HepG2 (cell line): ENCODE data around the gene GPC4.

Experiments used
- REST ChIP-seq, 2 experiments: IDR thresholded peaks; 2 replicates each; pipeline ENCODE4 v1.6.1; 2011 to 2012; ENCODE audit warnings: low read length in 2 of 2, borderline replicate concordance in 1 of 2, low read depth in 1 of 2, mild to moderate bottlenecking in 1 of 2, moderate library complexity in 1 of 2
- ZFP90 ChIP-seq: sonication (generic); formaldehyde crosslinking; IDR thresholded peaks from 2 replicates; pipeline ENCODE4 v1.8.0; 2022; ENCODE audit warnings: missing genetic modification reagents, mild to moderate bottlenecking, inconsistent platforms, borderline replicate concordance
- TF ChIP-seq, protein P1 (sequence below): sonication (generic); formaldehyde crosslinking; IDR thresholded peaks from 2 replicates; pipeline ENCODE4 v1.9.0; 2022; ENCODE audit warnings: low read depth, missing genetic modification reagents

DNA sequence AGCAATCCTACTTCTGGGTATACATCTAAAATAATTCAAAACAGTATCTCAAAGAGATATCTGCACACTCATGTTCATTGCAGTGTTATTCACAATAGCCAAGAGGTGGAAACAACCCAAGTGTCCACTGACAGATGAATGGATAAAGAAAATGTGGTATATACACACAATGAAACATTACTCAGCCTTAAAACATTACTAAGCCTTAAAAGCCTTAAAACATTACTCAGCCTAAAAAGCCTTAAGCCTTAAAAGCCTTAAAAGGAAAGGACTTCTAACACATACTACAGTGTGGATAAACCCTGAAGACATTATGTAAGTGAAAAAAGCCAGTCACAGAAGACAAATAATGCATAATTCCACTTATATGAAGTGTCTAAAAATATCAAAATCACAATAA is 156.8 kb downstream of the GPC4 start:
- TF ChIP-seq, protein P1, sequence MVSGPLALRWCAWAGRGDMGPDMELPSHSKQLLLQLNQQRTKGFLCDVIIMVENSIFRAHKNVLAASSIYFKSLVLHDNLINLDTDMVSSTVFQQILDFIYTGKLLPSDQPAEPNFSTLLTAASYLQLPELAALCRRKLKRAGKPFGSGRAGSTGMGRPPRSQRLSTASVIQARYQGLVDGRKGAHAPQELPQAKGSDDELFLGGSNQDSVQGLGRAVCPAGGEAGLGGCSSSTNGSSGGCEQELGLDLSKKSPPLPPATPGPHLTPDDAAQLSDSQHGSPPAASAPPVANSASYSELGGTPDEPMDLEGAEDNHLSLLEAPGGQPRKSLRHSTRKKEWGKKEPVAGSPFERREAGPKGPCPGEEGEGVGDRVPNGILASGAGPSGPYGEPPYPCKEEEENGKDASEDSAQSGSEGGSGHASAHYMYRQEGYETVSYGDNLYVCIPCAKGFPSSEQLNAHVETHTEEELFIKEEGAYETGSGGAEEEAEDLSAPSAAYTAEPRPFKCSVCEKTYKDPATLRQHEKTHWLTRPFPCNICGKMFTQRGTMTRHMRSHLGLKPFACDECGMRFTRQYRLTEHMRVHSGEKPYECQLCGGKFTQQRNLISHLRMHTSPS (CRISPR knock-in tag) = no peak
- TF ChIP-seq ZFP90 (no peak), REST (IDR thresholded peaks at IDR 0.05; ENCODE audit: borderline replicate concordance in 1 of 2, low read depth in 1 of 2, low read length in 2 of 2) (no peak)
